Measurements from ENCODE around the gene KCNN4.
"Not testable (repeated sequence)": the region's sequence is repeated elsewhere in the genome, so short reads cannot be mapped to it uniquely, and the experiment has no call there.

Gene KCNN4

DNA sequence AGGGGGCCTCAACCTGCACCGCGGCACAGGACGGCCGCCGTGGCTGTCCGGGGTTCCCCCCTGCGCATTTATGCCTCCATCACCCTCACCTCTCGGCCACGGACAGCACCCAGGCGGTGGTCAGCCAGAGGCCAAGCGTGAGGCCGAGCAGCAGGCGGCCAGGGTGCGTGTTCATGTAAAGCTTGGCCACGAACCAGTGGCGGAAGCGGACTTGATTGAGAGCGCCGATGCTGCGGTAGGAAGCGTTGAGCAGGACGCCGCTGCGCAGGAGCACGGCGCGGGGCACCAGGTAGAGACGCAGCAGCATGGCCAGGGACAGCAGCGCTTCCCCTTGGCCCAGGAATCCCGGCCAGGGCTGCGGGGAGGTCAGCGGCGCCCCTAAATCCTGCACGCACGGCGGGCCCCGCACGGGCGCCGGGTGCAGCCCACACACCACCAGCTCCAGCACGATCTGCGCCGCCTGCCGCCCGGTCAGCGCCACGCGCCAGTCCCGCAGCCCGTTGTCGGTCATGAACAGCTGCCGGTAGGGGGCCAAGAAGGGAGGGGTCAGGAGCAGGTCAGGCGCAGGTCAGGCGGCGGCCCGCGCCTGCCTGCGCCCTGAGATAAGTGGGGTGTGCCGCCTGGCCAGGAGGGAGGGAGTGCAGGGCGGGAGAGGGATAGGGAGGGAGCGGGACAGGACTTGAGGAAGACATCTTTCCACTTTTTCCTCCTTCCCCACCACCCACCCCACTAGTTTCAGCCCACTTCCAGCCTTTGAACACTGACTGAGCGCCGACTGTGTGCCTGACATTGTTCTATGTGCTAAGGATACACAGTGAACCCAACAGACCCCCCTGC lies 6.5 kb downstream of the KCNN4 start:
- no peak for DNase-seq

DNA sequence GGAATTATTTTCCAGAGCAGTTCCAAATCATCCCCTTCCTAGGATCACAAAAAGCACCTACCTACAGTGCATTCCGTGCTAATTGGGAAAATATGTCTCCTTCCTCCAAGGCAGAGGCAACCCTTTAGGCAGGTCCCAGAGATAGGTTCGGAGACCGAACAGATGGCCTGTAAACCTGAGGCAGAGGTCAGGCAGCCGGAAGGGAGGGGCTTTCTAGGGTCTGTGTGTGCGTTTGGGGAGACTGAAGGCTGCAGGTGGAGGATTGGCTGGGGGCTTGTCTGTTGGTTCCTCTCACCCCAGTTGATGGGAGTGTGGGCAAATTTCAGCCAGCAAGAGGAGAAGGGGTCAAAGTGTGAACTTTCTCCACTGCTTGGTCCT lies 7.1 kb downstream of the KCNN4 start:
- DNase-seq: no peak

DNA sequence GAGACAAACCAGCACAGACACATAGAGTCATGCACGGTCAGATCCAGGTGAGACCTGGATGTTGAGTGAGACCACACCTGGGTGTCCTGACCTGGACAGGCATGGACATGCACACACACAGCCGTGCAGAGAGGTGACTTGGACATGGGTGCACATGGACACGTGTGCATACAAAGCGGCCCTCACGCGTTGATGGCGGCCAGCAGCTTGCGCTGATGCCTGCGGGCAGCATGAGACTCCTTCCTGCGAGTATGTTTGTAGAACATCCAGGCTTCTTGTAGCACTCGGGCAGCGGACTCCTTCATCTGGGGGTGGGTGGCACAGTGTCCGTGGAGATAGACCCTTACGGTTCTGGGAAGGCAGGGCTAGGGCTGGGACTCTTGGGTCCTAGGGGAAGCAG lies 11.5 kb downstream of the KCNN4 start:
- no peak for DNase-seq

DNA sequence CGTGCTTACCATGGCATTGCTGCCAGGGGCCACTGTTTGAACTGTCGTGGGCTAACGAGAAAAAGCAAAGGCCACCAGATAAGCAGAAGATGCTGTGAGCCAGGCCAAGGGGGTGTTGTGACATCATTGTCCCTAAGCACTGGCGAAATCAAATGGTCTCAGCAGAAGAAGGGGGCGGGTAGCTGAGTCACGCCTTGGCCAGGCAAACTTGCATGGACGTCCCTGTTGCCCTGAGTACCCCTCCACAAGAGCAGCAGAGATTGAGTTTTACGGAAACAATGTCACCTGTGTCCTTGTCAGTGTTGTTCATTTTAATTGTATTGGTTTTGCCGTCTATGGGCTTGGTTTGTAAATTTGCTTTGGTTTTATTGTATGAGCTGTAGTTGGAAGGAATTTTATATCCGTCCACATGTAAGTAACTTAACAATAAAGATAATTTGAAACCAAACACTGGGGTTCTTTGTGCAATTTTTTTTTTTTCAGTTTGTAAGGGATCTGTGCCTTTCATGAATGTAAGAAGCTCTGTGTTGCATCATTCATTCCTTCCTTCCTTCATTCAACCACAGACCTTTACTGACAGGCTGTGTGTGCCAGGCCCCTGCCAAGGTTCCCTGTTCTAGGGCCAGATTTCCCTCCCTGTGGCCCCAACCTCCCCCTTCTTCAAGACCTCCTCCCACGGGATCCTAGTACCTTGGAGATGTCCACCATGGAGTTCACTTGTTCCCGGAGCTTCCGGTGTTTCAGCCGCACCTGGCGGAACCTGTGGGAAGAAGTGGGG lies 12.3 kb downstream of the KCNN4 start:
- peak; percentile 72 to 82 for DNase-seq

DNA sequence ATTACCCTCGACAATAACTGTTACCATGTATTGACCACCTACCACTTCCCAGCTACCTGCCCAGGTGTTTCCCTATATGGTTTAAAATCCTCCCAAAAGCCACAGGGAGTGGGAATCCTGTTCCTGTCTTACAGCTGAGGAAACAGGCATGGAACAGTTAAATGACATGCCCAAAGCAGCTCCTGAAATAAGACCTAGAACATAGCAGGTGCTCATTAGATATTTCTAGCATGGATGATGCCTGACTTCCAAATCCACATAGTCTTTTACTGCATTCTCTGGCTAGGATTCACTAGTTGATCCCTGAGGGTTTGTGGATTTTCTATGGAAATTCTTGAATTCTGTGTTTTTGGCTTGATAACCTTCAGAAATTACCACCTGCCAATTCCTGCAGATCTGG lies 13.0 kb downstream of the KCNN4 start:
- no peak for DNase-seq

DNA sequence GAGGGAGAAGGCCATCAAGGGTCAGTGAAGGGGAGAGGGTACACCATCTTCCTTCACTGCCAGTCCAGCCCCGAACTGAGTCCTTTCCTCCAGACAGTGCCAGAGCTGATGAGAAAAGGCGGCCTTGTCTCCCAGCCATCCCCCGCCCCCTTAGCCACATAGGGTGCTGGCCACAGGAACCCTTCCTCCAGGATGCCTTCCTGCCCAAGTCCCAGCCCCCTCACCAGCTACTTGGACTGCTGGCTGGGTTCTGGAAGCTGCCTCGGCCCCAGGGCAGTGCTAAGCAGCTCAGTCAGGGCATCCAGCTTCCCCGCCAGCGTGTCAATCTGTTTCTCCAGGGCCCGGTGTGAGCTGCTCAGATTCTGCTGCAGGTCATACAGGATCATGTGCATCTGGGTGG lies 13.5 kb downstream of the KCNN4 start:
- DNase-seq: no peak

DNA sequence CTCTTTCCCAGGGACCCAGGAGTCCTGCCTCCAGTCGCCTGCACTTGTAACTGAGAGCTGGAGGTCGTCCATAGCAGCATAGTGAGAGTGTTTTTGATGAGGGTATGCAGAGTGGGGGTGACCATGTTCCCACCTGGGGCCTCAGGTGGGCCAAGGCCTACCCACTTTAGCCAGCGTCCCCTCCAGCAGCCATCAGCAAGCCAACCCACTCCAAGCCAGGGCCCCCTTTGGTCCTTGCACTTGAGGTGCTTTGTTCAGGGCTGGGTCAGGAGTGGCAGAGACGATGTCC lies 14.1 kb downstream of the KCNN4 start:
- no peak for DNase-seq

DNA sequence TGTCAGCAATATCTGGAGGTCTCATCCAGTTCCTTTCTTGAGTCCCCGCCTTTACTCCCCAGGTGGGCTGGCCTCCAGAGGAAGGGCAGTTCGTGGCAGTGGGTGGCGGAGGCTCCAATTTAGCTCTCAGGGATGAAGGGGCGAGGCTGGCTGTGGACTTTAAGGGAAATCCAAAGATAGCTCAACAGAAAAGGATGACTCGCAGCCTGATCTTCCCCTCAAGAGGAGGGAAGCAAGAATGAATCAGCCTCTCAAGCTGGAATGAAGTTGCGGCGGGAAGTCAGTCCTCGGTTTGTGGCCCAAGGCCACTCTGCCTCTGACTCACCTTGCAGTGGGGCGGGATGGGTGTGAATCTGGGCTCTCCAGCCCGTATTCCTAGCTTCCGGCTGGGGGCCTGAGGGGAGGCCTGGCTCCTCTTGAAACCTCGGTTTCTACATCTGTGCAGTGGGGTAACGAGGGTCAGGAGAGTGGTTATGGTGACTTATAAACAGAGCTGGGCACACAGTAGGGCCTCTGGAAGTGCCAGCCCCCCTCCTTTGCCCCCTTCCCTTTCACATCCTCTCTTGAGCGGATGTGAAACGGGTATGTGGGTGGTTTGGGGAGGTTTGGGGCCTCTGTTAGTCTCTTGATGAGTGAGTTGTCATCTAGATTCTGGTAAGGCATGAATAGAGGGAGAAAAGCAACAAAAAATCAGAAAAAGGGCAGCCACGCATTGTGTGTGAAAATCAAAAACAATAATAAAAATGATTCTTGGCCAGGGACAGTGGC lies 15.5 kb downstream of the KCNN4 start:
- peak; percentile 9 to 21 for DNase-seq

DNA sequence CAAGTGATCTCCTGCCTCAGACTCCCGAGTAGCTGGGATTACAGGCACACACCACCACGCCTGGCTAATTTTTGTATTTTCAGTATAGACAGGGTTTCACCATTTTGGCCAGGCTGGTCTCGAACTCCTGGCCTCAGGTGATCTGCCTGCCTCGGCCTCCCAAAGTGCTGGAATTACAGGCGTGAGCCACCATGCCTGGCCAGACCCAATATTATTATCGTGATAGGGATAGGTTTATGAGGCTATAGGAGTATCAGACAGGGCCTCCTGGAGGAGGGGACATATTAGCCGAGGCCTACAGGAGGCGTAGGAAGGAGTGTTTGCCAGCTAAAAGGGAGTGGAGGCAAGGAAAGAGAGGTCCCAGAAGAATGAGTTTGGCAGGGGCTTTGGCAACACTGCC lies 16.1 kb downstream of the KCNN4 start:
- DNase-seq: not testable (repeated sequence)

DNA sequence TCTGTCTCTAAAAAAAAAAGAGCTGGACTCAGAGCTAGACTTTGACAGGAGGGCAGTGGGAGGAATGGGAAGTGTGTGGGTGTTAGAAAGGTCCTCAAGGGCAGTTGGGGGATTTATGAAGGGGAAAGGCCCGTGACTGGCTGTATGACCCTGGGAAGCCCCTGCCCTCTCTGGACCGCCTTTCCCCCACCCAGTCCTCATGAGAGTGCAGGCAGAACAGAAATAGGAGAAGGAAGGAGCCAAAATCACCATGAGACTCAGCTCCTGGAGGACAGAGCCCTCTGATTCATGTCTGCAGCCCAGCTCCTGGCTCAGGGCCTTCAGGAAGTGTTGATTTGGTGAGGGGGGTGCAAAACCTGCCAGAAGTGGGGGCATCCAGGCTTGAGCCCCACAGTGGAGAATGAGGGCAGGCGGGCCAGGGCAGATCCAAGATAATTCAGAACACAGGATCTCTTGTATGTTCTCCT lies 17.3 kb downstream of the KCNN4 start:
- DNase-seq: no peak

DNA sequence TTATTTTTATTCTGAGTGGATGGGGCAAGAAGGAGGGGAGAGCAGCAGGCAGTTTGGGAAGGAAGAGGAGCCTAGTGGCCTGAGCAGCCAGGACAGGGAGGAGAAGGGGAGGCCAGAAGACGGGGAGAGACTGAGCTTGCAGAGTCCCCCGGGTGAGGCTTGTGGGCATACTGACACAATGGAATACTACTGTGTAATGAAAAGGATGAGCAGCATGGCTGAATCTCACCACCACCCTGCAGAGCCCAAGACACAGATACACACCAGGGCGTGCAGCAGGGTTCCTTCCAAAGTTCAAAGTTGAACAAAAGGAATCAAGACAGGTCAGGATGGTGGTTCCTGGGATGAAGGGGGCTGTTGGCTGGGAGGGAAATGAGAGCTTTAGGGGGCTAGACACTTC lies 18.0 kb downstream of the KCNN4 start:
- no peak for DNase-seq

DNA sequence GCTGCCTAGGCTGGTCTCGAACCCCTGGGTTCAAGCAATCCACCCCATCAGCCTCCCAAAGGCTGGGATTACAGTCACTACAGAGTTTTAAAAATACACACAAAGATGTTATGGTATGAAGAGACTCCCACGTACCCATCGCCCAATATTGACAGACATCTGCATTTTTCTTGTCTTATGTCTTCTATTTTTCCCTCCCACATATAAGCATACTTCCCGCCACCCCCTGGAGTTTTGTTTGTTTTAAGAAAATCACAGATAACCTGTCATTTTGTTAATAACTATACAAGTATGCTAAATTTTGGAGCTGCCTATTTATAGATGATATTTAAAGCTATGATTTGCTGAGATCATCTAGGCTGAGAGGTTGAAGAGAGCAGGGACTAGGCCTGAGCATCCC lies 19.8 kb downstream of the KCNN4 start:
- DNase-seq: no peak

DNA sequence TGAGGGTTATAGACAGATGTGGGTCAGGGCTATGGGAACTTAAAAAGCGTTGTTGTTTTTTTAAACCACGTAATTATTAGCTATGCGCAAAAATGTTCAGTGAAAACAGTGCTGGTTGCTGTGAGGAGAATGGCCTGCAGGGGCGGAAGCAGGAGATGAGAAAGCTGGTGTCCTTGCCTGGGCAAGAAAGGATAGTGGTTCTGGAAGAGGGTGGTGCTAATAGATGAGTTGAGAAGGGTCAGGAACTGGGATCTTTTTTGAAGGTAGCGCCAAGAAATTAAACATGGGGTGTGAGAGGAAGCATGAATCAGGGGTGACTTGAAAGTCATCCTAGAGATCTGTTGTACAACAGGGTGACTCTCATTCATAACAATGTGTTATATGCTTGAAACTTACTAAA lies 21.3 kb downstream of the KCNN4 start:
- no peak for DNase-seq

DNA sequence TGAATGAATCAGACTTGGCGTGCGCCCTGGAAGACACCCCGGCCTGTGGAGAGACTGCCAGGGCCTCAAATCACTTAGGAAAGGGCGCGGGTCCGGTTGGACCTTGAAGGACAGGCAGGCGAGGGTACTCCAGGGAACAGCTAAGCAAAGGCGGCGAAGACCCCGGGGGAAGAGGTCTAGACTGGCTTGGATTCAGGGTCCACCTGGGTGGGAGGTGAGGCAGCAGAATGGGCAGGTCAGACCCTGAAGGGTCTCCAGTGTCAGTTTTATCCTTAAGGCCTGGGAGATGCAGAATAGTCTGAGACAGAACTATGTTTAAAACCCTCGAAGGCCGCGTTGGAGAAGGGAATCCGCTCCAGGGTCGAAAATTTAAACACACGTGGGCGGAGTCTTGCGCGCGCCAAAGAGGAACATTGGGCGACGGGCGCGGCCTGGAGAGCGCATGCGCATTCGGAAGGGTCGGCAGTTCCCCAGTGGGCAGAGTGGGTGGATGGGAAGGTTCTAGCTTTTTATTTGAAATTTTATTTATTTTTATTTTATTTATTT lies 25.4 kb downstream of the KCNN4 start:
- DNase-seq: peak; percentile 74 to 79

DNA sequence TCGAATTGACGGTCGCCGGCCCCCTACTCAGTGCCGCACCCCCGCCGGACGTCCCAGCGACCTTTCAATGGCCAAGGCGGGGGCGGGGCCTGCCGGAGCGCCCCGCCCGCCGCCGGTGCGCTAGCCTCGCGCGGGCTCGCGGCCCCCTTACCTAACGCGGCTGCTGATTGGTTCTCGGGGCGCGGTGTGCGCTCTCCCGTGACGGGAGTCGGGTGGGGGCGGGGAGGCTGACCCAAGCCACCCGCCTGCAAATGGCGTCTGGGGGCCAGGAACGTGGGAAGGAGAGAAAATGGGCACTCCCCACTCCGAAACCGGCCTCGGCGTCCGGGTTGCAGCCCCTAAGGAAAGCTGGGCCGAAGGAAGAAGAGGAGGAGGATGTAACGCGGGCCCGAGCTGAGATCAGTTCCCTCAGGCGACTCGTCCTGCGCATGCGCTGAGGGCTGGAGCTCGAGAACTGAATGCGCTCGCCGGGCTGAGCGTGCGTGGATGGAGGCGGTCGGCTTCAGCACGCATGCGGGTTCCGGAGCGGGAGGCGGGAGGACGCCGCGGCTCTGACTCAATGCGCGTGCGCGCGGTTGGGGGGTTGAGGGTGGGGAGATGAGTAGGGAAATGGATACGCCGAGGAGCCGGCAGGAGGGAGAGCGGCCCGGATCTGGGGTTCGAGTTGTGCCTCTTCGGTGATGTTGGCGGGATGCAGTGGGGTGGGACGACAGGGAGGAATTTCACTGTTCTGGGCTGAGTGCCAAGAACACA lies 26.1 kb downstream of the KCNN4 start, which contains the start of gene SMG9:
TSS of gene SMG9 (minus strand) at position 460 of the 753 bp plus-strand sequence. CDS start 4,221 bp downstream, outside the sequence.
- peak; percentile 92 to 93 for DNase-seq

DNA sequence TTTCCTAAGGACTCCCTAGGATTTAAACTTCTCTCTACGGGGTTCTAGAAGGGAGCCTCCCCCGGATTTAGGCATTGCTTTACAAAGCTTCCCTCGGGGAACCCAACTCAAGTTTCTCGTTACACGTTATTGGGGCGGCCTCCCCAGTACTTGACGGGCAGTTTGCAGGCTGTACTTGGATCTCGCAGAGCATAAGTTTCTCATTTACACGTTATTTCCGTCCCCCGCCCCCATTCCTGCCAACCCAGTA lies 26.6 kb downstream of the KCNN4 start:
- no peak for DNase-seq

DNA sequence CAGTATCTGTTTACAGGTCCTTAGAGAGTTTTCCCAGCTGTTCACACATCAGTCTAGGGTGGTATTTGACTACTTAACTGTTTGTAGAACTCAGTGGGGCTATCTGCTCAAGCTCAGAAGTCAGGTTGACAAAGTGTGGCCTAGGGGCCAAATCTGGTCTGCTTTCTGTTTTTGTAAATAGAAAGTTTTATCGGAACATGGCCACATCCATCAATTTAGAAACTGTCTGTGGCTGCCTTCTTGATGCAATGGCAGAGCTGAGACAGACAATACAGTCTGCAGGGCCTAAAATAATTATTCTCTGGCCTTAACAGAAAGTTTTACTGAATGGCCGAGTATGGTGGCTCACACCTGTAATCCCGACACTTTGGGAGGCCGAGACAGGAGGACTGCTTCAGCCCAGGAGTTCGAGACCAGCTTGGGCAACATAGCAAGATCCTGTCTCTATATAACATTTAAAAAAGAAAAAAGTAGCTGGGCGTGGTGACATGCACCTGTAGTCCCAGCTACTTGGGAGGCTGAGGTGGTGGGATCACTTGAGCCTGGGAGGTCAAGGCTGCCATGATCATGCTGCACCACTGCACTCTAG lies 28.4 kb downstream of the KCNN4 start:
- no peak for DNase-seq

DNA sequence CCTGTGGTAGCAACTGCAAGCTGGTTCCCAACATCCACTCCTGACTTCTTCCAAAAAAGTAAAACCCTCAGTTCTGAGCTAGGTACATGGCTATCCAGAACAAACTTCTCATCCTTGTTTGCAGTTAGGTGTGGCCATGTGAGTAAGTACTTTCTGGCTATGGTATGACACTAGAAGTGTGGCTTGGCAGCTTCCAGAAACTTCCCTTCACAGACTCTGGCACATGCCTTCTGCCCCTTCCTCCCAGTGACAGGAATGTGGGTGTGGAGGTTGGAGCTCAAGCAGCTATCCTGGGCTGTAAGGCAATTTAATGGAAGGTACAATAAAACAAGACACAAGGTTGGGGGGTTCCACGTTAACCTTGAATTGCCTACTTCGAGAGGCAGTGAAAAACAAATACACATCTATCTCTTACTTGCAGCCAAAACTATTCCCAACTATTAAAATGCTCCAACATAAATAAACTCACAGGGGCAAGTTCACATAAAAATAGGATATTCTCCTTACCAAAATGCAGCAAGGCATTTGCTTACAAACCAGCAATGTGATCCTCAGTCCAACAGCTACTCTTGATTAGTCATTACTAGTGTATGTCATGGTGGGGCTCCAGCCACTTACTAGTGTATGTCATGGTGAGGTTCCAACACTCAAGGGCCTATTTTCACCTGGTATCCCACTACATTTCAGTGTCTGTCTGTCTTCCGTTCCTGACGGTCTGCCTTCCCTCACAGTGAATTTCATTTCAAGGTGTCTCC lies 29.1 kb downstream of the KCNN4 start:
- no peak for DNase-seq

DNA sequence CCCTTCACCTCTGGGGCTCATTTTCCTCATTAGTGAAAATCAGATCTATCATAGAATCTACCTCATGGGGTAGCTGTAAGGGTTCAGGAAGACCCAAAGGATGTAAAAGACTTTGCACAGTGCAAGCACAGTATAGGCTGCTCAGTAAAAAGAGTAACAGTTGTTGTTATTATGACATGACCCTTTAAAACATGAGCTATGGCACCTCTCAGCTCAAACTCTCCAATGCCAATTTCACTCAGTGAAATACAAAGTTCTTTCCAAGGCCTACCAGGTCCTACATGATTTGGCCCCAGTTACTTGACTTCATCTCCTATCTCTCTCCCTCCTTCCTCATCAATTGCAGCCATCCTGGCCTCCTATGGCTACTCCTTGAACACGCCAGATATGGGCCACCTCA lies 30.9 kb downstream of the KCNN4 start:
- DNase-seq: no peak

DNA sequence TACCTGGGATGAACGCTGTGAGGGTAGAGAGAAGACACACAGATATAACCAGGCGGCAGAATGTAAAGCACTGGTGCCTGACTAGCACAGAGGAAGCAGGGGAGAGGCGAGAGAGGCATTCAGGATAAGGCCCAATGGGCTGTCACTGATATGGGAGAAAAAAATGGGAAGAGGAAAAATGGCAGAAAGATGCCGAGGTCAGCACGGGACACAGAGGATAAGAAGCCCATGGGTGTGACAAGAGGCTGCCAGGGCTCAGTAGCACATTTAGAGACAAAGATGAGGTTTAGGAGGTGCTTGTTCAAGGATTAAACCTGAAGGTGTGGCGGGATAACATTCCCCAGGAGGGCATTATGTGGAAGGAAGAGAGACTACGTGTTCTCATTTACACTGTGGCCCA lies 31.6 kb downstream of the KCNN4 start:
- no peak for DNase-seq

DNA sequence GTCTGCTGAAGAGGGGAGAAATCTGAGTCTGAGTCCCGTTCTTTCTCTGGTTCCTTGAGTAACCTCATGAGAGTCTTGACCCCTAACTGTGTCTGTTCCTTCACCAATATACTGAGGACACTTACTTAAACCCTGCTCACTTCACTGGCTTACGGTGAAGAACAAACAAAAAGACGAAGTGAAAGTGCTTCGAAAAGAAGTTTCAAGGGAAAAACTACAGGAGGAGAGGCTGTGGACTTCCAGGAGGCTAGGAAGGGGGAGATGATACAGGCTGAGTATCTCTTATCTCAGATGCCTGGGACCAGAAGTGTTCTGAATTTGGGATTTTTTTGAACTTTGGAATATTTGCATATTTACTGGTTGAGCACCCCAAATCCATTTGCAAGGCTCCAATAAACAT lies 32.1 kb downstream of the KCNN4 start:
- DNase-seq: no peak

DNA sequence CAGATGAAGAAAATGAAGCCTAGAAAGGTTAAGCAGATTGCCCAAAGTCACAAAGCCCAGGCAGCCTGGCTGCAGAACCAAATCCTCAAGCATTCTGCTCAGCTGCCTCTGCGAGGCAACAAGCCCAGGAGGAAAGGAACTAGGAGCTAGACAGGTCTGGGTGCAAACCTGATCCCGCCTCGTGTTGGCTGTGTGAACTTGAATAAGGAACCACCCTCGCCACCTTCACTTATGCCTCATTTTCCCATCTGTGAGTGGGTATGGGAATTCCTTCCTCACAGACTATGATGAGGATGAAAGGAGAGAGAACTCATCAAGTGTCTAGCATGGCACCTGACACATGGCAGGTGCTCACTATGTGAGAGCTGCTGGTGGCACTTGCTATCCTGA lies 32.6 kb downstream of the KCNN4 start:
- no peak for DNase-seq

Data from AML-193 (cell line).